Right lobe of liver (tissue), 6 donors: ENCODE results near the gene WDR62. TPM values are rescaled to one million over a fixed set of nuclear protein-coding genes. Genes with fewer than 3 reads are reported as not detected.
"Not testable (repeated sequence)": the region's sequence is repeated elsewhere in the genome, so short reads cannot be mapped to it uniquely, and the experiment has no call there.

ENCODE experiments used
- ATAC-seq, 4 donors: fragments of 200-7000 bp; cut with Tn5 transposase; one replicate each; pipeline ENCODE4 v1.9.1; 2020; ENCODE audit warnings: mild to moderate bottlenecking in 4 of 4, moderate library complexity in 4 of 4
- DNase-seq, 3 donors: peaks; one replicate each; pipeline ENCODE4 v3.0.0-alpha.2; 2020
- H3K27ac ChIP-seq, 3 donors: fragments of 200-600 bp; one replicate each; pipeline ENCODE4 v1.8.0; 2022
- H3K27me3 ChIP-seq, 2 donors: fragments of 200-600 bp; one replicate each; pipeline ENCODE4 v1.8.0; 2022
- H3K36me3 ChIP-seq, 4 donors: fragments of 200-600 bp; sonication (generic) in 1 of 4; one replicate each; pipeline versions ENCODE4 v1.5.1 to v1.8.0; 2017 to 2022; ENCODE audit warnings: control low read depth in 1 of 4
- H3K4me1 ChIP-seq, 4 donors: fragments of 200-600 bp; sonication (generic) in 1 of 4; one replicate each; pipeline versions ENCODE4 v1.5.1 to v1.8.0; 2017 to 2022; ENCODE audit warnings: control low read depth in 1 of 4
- H3K4me3 ChIP-seq, 3 donors: fragments of 200-600 bp; one replicate each; pipeline ENCODE4 v1.8.0; 2022
- H3K9me3 ChIP-seq, 4 donors: fragments of 200-600 bp; sonication (generic) in 1 of 4; one replicate each; pipeline versions ENCODE4 v1.5.1 to v1.8.0; 2017 to 2022; ENCODE audit warnings: control low read depth in 1 of 4
- CTCF ChIP-seq, 4 donors: fragments of 200-600 bp in 3 of 4; fragments of 450-650 bp in 1 of 4; IDR thresholded peaks; one replicate each; pipeline versions ENCODE4 v1.5.1 to v1.8.0; 2016 to 2022; ENCODE audit warnings: antibody characterized with exemption in 4 of 4, mild to moderate bottlenecking in 2 of 4
- POLR2A ChIP-seq: fragments of 450-650 bp; IDR thresholded peaks from one replicate; pipeline ENCODE4 v1.6.1; 2017; ENCODE audit warnings: antibody characterized with exemption, mild to moderate bottlenecking
- WGBS: methylation state at CpG from one replicate; pipeline ENCODE4 v1.1.6; 2018; ENCODE audit warnings: low coverage, low lambda C conversion rate; ENCODE audit not compliant: insufficient coverage; ENCODE audit errors: missing lambda C conversion rate; 5-methylcytosine and 5-hydroxymethylcytosine counted together
- intact Hi-C, 2 donors: fragments of 100-400 bp; cut with DNase I; formaldehyde crosslinking; loops; one replicate each; pipeline versions ENCODE4 v1.11.2 to v1.14.1; 2022
- total RNA-seq, 6 experiments: library from RNA; depleted of rRNA in 2 of 6; stranded (reverse); fragments of >200 nt in 2 of 6; fragmentation: NEBNext Ultra II Directional in 3 of 6; extraction: Animal tissue kit (Norgen Biotek cat#: 25700) in 3 of 6; gene quantifications; one replicate each; pipeline versions ENCODE4 v1.1.0 to v1.2.4, GENCODE V29; 2016 to 2023
- donor health status: DM: no; HTN: yes; CAD: no.
- donor health status: DM: no; HTN: no; CAD: no.
- donor health status: DM: no; HTN: no; CAD: no.
- donor health status: DM: no; HTN: yes; CAD: no.
- donor health status: DM: no; HTN: yes; CAD: no.

WDR62 gene
- total RNA-seq, 6 experiments from 2014 or later, result 0.20 to 1.6 (median 0.58) TPM

DNA sequence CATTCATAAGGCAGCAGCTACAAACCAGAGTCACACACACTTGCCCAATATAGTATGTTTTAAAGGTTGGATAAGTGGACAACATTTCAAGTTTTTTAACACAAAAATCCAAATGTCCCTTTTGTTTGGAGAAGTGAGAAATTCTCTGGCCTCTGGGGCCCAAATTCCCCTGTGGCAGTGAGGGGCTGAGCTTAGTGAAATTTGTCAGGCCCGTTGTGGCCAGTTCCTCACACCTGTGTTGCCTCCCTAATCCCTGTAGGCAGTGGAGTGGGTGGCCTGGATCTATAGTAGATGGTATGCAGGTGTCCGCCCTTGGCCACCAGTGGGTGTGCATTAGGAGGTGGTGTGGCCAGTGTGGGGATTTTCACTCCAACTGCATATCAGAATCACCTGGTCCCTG, 6.7 kb downstream of the WDR62 start:
- H3K27ac ChIP-seq, result no peak overlapping the region
- no peaks in the 10 kb centered on the region for H3K9me3 ChIP-seq
- 80% methylated on average over 1 of the region's 2 CpGs for WGBS
- peaks cover 0 to 13% (median 3%) of the 10 kb centered on the region in 4 donors for H3K4me1 ChIP-seq
- H3K36me3 ChIP-seq, result no peaks in the 10 kb centered on the region
- DNase-seq (no peak), ATAC-seq (no peak)
- intact Hi-C loops, result loop anchor here in 1 of 2 donors (10.0 kb wide), 1 partner anchor 53 kb away; the partner anchor contains the start of genes OVOL3, POLR2I and TBCB
- H3K4me3 ChIP-seq, result no peak overlapping the region
- H3K27me3 ChIP-seq, result no peaks in the 10 kb centered on the region
- no peak for TF ChIP-seq CTCF (IDR thresholded peaks at IDR 0.05)
- no peak for TF ChIP-seq POLR2A

DNA sequence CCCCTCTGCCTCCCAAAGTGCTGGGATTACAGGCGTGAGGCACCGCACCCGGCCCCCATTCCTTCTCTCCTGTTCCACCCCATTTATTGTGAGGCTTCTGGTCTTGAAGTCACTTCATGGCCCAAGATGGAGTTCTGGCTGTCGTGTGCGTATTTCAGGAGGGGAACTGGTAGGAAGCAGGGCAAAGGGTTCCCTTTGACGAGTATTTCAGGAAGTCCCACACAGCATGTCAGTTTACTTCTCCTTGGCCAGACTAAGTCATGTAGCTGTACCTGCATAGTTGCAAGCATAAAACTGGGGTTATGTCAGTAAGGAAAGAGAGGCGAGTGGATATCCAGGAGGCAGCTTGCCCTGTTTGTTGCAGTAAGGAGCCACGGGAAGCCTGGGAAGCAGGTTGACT, 10.1 kb downstream of the WDR62 start:
- Histone ChIP-seq H3K36me3 (no peaks in the 10 kb centered on the region), H3K4me1 (no peaks in the 10 kb centered on the region), H3K4me3 (no peak overlapping the region), H3K9me3 (no peaks in the 10 kb centered on the region), H3K27me3 (no peaks in the 10 kb centered on the region), H3K27ac (no peak overlapping the region)
- 85% methylated on average over 8 of the region's 8 CpGs for WGBS
- DNase-seq (no peak), ATAC-seq (no peak)
- intact Hi-C loops, result loop anchor here in 1 of 2 donors (10.0 kb wide), 1 partner anchor 50 kb away; the partner anchor contains the start of genes OVOL3, POLR2I and TBCB
- TF ChIP-seq CTCF (IDR thresholded peaks at IDR 0.05), result no peak
- no peak for TF ChIP-seq POLR2A

DNA sequence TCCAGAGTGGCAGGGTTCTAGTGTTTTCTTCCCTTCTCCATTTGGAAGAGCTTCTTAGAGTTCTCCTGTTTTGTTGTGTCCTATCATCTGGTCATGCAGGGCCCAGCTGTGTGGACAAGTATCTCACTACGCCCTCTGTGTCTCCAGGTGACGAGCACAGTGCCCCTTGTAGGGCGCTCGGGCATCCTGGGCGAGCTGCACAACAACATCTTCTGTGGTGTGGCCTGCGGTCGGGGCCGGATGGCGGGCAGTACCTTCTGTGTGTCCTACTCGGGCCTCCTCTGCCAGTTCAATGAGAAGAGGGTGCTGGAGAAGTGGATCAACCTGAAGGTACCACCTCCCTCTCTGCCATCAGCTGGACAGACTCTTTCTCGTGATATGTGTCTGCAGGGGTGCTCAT, 13.0 kb downstream of the WDR62 start:
- no peak for DNase-seq
- ATAC-seq, result no peak
- Histone ChIP-seq H3K9me3 (no peaks in the 10 kb centered on the region), H3K27ac (no peak overlapping the region), H3K4me3 (no peak overlapping the region), H3K4me1 (no peaks in the 10 kb centered on the region), H3K36me3 (no peaks in the 10 kb centered on the region), H3K27me3 (no peaks in the 10 kb centered on the region)
- no peak for TF ChIP-seq POLR2A
- TF ChIP-seq CTCF (IDR thresholded peaks at IDR 0.05), result no peak
- WGBS, result 93% methylated on average over 6 of the region's 11 CpGs
- intact Hi-C loops, result loop anchor here in 1 of 2 donors (10.0 kb wide), 1 partner anchor 47 kb away; the partner anchor contains the start of genes OVOL3, POLR2I and TBCB

DNA sequence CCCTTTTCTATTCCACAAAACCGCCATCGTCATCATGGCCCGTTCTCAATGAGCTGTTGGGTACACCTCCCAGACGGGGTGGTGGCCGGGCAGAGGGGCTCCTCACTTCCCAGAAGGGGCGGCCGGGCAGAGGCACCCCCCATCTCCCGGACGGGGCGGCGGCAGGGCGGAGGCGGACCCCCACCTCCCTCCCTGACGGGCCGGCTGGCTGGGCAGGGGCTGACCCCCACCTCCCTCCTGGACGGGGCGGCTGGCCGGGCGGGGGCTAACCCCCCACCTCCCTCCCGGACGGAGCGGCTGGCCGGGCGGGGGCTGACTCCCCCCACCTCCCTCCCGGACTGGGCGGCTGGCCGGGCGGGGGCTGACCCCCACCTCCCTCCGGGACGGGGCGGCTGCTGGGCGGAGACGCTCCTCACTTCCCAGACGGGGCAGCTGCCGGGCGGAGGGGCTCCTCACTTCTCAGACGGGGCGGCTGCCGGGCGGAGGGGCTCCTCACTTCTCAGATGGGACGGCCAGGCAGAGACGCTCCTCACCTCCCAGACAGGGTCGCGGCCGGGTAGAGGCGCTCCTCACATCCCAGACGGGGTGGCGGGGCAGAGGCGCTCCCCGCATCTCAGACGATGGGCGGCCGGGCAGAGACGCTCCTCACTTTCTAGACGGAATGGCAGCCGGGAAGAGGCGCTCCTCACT, 14.3 kb downstream of the WDR62 start:
- not testable (repeated sequence) for H3K9me3 ChIP-seq, H3K36me3 ChIP-seq, ATAC-seq, DNase-seq, H3K27ac ChIP-seq, H3K4me3 ChIP-seq, H3K4me1 ChIP-seq, H3K27me3 ChIP-seq
- intact Hi-C loops, result loop anchor here in 1 of 2 donors (10.0 kb wide), 1 partner anchor 46 kb away; the partner anchor contains the start of genes OVOL3, POLR2I and TBCB
- WGBS, result 95% methylated on average over 7 of the region's 57 CpGs

DNA sequence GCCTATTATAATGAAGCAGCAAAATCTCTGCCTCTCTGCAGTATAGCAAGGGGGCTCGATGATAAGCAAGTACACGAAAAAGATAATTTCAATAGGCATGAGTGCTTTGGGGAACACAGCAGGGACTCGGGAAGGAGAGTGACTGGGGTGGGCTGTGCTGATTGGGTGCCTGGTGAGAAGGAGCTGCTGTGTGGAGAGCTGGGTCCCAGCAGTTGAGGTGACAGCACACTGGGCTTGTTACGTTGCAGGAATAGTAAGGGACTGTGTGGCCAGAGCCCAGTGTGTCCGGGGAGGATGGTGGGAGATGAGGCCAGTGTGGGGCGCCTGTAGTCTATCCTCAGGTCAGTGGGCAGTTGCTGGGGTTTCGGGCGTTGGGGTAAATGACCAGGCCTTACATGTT, 17.4 kb downstream of the WDR62 start:
- Histone ChIP-seq H3K36me3 (no peaks in the 10 kb centered on the region), H3K4me1 (no peaks in the 10 kb centered on the region), H3K4me3 (no peak overlapping the region), H3K27ac (no peak overlapping the region), H3K27me3 (no peaks in the 10 kb centered on the region), H3K9me3 (no peaks in the 10 kb centered on the region)
- WGBS, result 61% methylated on average over 2 of the region's 8 CpGs
- intact Hi-C loops, result no loop called here
- no peak for DNase-seq
- no peak for ATAC-seq
- TF ChIP-seq POLR2A (no peak), CTCF (IDR thresholded peaks at IDR 0.05) (no peak)
